Measurements from ENCODE around the gene BCR. TPM values are rescaled to one million over a fixed set of nuclear protein-coding genes. Genes with fewer than 3 reads are reported as not detected.

Gene BCR
- total and polyA plus RNA-seq, 2 of the 8 experiments (the other 6 are each of a cell fraction or from before 2014, with no cell fraction given), result 66.7 to 130 TPM

GRCh38 chr22:23228503-23228902, 48.2 kb downstream of the BCR start (continued):
- no peak for TF ChIP-seq CHD7 (IDR thresholded peaks at IDR 0.05; ENCODE audit: insufficient replicate concordance, low read length)
- TF ChIP-seq PHF8 (conservative IDR thresholded peaks at IDR 0.05; ENCODE audit: low read depth, low read length), result no peak
- TF ChIP-seq ASH2L (IDR thresholded peaks at IDR 0.05; ENCODE audit: low read length), result no peak
- no peak for TF ChIP-seq POLR2AphosphoS5 (IDR thresholded peaks at IDR 0.05; ENCODE audit: low read depth, low read length)
- TF ChIP-seq JUN (IDR thresholded peaks at IDR 0.05; ENCODE audit: low read depth, low read length), result no peak
- no peak for TF ChIP-seq ZNF274 (IDR thresholded peaks at IDR 0.05; ENCODE audit: borderline replicate concordance, extremely low read depth, low read length)
- no peak for TF ChIP-seq KDM1A (IDR thresholded peaks at IDR 0.05; ENCODE audit: borderline replicate concordance, low read length)
- TF ChIP-seq CHD1 (IDR thresholded peaks at IDR 0.05; ENCODE audit: low read depth, low read length), result no peak
- TF ChIP-seq SRF (IDR thresholded peaks at IDR 0.05; ENCODE audit: low read depth, low read length), result no peak
- TF ChIP-seq SIN3A (conservative IDR thresholded peaks at IDR 0.05 in 1 of 2, IDR thresholded peaks at IDR 0.05 in 1 of 2; ENCODE audit: low read depth in 1 of 2, low read length in 2 of 2), result no peak
- TF ChIP-seq HDAC6 (IDR thresholded peaks at IDR 0.05; ENCODE audit: low read depth, low read length), result no peak

Measured in H1 (cell line).